GM18861 (cell line): ENCODE measurements around the gene PDE6D.

Experiments used
- ATAC-seq: cut with Tn5 transposase; IDR thresholded peaks from one replicate; pipeline ENCODE4 v1.9.1; 2021; ENCODE audit not compliant: unreplicated experiment

Gene PDE6D

DNA sequence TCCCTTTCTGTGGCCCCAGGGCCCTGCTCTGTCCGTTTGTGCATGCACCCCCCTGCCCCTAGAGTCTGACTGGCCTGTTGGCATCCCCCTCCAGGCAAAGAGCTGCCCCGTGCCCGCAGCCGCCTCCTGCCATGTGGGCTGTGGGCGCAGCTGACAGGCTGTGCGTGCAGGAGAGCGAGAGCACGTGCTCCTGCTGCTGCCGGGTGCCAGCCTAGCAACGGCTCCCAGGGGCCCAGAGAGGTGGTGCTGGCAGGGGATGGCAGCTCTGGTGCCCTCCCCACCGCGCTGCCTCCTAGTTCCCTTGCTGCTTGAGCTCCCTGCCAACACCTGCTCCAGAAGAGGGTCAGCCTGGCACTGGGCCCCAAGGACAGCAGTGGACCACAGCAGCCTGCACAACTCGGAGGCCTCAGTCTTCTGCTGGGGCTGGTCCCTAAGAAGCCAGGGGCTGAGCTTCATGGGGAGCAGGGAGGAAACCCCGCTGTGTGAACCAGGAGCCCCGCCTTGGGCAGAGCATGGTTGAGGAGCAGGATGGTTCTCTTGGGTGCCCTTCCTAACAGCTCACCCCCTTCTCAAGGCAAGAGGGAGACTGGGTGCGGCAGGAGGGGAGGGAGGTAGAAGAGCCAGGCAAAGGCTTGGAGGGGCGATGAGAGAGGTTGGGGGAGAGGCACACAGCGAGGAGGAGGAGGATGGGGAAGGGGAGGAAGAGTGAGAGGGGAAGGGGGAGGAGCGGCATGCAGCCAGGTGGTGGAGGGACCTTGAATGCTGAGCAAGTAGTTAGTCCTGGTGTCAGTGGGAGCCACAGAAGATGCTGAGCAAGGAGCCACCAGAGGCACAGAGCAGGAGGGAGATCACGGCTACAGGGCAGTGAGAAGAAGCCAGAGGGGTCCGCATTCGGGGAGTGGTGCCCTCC is 96.5 kb downstream of the PDE6D start:
- no peak for ATAC-seq

DNA sequence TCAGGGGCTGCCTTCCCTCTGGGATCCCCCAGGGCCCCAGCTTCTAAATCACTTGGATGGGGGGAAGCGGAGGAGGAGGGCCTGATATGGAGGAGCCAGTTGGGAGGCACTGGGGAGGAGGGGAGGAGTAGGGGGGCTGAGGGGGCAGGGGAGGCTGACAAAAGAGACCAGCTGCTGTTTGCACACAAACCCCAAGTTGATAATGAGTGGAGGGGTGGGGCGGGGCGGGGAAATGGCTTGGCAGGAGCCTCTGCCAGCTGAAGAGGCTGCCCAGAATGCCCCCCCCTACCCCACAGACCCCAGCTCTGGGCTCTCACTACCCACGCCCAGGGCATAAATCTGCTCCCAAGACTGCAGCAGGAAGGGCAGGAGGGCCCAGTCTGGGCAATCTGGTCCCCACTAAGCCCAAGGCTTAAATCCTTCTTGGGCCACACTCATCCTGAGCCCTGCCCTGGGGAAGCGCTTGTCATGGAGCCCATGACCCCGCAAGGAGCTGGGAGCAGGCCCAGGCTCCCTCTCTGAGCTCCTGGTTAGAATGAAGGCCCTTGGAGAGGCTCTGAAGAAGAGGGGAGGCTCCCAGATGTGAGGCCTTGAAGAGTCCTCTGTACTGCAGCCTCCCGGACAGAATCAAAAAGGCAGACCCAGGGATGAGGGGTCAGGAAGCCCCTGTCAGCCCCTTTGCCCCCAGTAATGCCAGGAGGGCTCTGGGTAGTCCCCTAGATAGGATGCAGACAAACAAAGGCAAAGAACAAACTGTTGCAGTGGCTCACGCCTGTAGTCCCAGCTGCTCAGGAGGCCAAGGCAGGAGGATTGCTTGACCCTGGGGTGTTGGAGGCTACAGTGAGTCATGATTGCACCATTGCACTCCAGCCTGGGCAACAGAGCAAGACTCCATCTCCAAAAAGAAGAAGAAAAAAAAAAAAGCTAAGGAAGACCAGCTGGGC is 97.5 kb downstream of the PDE6D start:
- no peak for ATAC-seq

GRCh38 chr2:231682603-231683291 is 98.3 kb downstream of the PDE6D start:
- ATAC-seq: no peak
